Keratinocyte (primary cell): Measurements from ENCODE around the gene COA7. TPM values are rescaled to one million over a fixed set of nuclear protein-coding genes. Genes with fewer than 3 reads are reported as not detected.

Experiments used
- DNase-seq: peaks from one replicate; pipeline ENCODE4 v3.0.0-alpha.2; 2011; ENCODE audit warnings: low read depth, missing footprints, low spot score
- FAIRE-seq: peaks from 2 replicates; lab custom pipeline; 2011; peaks lifted over from hg19 to GRCh38; lab: Jason Lieb, UNC
- H2AFZ ChIP-seq: 2 replicates; pipeline ENCODE4 v1.6.0; 2012; ENCODE audit warnings: low read length, control low read depth, inconsistent platforms; ENCODE audit not compliant: control insufficient read depth
- H3K27ac ChIP-seq: 2 replicates; pipeline ENCODE4 v1.5.1; 2011; ENCODE audit warnings: low read length; ENCODE audit not compliant: control insufficient read depth, insufficient read depth
- H3K27me3 ChIP-seq: 3 replicates; pipeline ENCODE4 v1.6.0; 2011; ENCODE audit warnings: low read length; ENCODE audit not compliant: control insufficient read depth, insufficient read depth; ENCODE audit errors: extremely low read depth
- H3K36me3 ChIP-seq, 2 experiments: 2 replicates in 1 of 2; 3 replicates in 1 of 2; pipeline ENCODE4 v1.5.1; 2011; ENCODE audit warnings: low read length in 2 of 2, mild to moderate bottlenecking in 1 of 2; ENCODE audit not compliant: control insufficient read depth in 2 of 2, insufficient read depth in 2 of 2; ENCODE audit errors: extremely low read depth in 1 of 2
- H3K4me1 ChIP-seq: 3 replicates; pipeline ENCODE4 v1.5.1; 2011; ENCODE audit warnings: low read length; ENCODE audit not compliant: control insufficient read depth, insufficient read depth; ENCODE audit errors: extremely low read depth
- H3K4me2 ChIP-seq: 3 replicates; pipeline ENCODE4 v1.6.0; 2011; ENCODE audit warnings: low read depth, low read length; ENCODE audit not compliant: control insufficient read depth, insufficient read depth; ENCODE audit errors: extremely low read depth
- H3K4me3 ChIP-seq, 3 experiments: fragments of 200-600 bp in 1 of 3; sonication (generic) in 1 of 3; 2 replicates in 2 of 3; 3 replicates in 1 of 3; pipeline ENCODE4 v1.5.1; 2011 to 2016; ENCODE audit warnings: low read length in 3 of 3, mild to moderate bottlenecking in 3 of 3, control low read depth in 2 of 3, inconsistent platforms in 1 of 3, low read depth in 1 of 3, mixed read lengths in 1 of 3, mixed run types in 1 of 3, moderate library complexity in 1 of 3; ENCODE audit not compliant: control insufficient read depth in 2 of 3, insufficient read depth in 2 of 3; ENCODE audit errors: extremely low read depth in 1 of 3
- H3K79me2 ChIP-seq: 2 replicates; pipeline ENCODE4 v1.6.0; 2012; ENCODE audit warnings: low read length; ENCODE audit not compliant: control insufficient read depth, insufficient read depth
- H3K9ac ChIP-seq: 3 replicates; pipeline ENCODE4 v1.6.0; 2011; ENCODE audit warnings: low read length; ENCODE audit not compliant: control insufficient read depth, insufficient read depth; ENCODE audit errors: extremely low read depth
- H3K9me1 ChIP-seq: 3 replicates; pipeline ENCODE4 v1.6.0; 2011; ENCODE audit warnings: low read length; ENCODE audit not compliant: control insufficient read depth, insufficient read depth; ENCODE audit errors: extremely low read depth
- H3K9me3 ChIP-seq: 2 replicates; pipeline ENCODE4 v1.5.1; 2012; ENCODE audit warnings: low read depth, low read length; ENCODE audit not compliant: control insufficient read depth
- H4K20me1 ChIP-seq: 3 replicates; pipeline ENCODE4 v1.6.0; 2011; ENCODE audit warnings: low read length; ENCODE audit not compliant: control insufficient read depth, insufficient read depth; ENCODE audit errors: extremely low read depth
- CTCF ChIP-seq, 3 experiments: IDR thresholded peaks in 1 of 3; conservative IDR thresholded peaks in 1 of 3; optimal IDR thresholded peaks in 1 of 3; 2 replicates in 2 of 3; 3 replicates in 1 of 3; pipeline versions ENCODE3 to v1.5.1; 2011; ENCODE audit warnings: low read length in 3 of 3, mild to moderate bottlenecking in 3 of 3, moderate library complexity in 2 of 3, control low read depth in 1 of 3, inconsistent platforms in 1 of 3; ENCODE audit not compliant: insufficient read depth in 2 of 3; ENCODE audit errors: extremely low read depth in 1 of 3
- EZH2 ChIP-seq: IDR thresholded peaks from one replicate; pipeline ENCODE4 v1.6.1; 2012; ENCODE audit warnings: inconsistent platforms, mild to moderate bottlenecking, low read length, moderate library complexity
- dilution Hi-C: fragments of 300-500 bp; cut with MboI; formaldehyde crosslinking; loops from one replicate; pipeline ENCODE4 v1.7.0; 2020; ENCODE audit warnings: low sequenced_read_pairs; ENCODE audit not compliant: extremely low pct_ligation_motif_present
- polyA plus RNA-seq, 5 experiments: library from polyadenylated mRNA; depleted of rRNA in 3 of 5; stranded (reverse) in 3 of 5; stranded (forward) in 1 of 5; unstranded in 1 of 5; fragments of >200 nt; gene quantifications; 1 replicate in 1 of 5; 2 replicates in 3 of 5; 3 replicates in 1 of 5; pipeline versions ENCODE4 v1.2.1 to v1.2.3, GENCODE V29; 2011 to 2012; ENCODE audit warnings: missing spikeins in 2 of 5, low read depth in 1 of 5, low replicate concordance in 1 of 5

COA7 gene
- polyA plus RNA-seq, 1 donor (not counting 4 experiments of a cell fraction or from before 2014, with no cell fraction given), result 23.5 TPM

DNA sequence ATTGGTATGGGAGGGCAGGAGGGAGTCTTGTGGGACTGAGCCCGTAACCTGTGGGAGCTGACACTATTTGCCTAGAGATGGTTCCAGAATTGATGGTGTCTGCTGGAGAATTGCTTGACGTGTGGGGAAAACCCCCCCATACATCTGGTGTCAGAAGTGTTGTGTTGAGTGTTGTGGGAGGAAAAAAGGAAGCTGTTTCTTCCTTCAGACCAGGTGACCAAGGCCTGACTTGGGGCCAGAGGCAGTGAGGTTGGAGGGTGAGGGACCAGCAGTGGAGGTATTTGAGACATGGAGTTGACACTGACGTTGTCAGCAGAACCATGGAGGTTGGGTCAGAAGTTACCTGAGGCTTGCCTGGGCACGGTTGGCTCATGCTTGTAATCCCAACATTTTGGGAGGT, 56.8 kb downstream of the COA7 start:
- Histone ChIP-seq H3K79me2 (no peaks in the 10 kb centered on the region), H4K20me1 (no peaks in the 10 kb centered on the region), H3K4me3 (no peak overlapping the region), H3K9ac (no peak overlapping the region), H3K9me3 (no peaks in the 10 kb centered on the region), H3K9me1 (peaks cover 2% of the 10 kb centered on the region), H3K4me1 (peaks cover 11% of the 10 kb centered on the region), H3K27me3 (no peaks in the 10 kb centered on the region), H3K36me3 (no peaks in the 10 kb centered on the region), H2AFZ (no peak overlapping the region), H3K4me2 (no peak overlapping the region), H3K27ac (no peak overlapping the region)
- dilution Hi-C loops, result no loop called here
- FAIRE-seq (no peak), DNase-seq (no peak)
- TF ChIP-seq EZH2 (no peak), CTCF (optimal IDR thresholded peaks at IDR 0.05 in 1 of 3, IDR thresholded peaks at IDR 0.05 in 1 of 3, conservative IDR thresholded peaks at IDR 0.05 in 1 of 3; ENCODE audit: extremely low read depth in 1 of 3, insufficient read depth in 2 of 3, low read length in 3 of 3) (no peak)

- H3K36me3 ChIP-seq, result no peaks in the 10 kb centered on the region
- TF ChIP-seq CTCF (optimal IDR thresholded peaks at IDR 0.05 in 1 of 3, IDR thresholded peaks at IDR 0.05 in 1 of 3, conservative IDR thresholded peaks at IDR 0.05 in 1 of 3; ENCODE audit: extremely low read depth in 1 of 3, insufficient read depth in 2 of 3, low read length in 3 of 3), result no peak
- TF ChIP-seq EZH2, result no peak
- no peaks in the 10 kb centered on the region for H3K27me3 ChIP-seq
- peaks cover 2% of the 10 kb centered on the region for H3K9me1 ChIP-seq
- H2AFZ ChIP-seq, result no peak overlapping the region
- no peak overlapping the region for H3K4me2 ChIP-seq
- dilution Hi-C loops, result no loop called here
- H3K9me3 ChIP-seq, result no peaks in the 10 kb centered on the region
- no peak overlapping the region for H3K4me3 ChIP-seq
- no peak for DNase-seq
- no peak for FAIRE-seq
- no peaks in the 10 kb centered on the region for H3K79me2 ChIP-seq
- H4K20me1 ChIP-seq, result no peaks in the 10 kb centered on the region
- H3K9ac ChIP-seq, result no peak overlapping the region
- peaks cover 11% of the 10 kb centered on the region for H3K4me1 ChIP-seq
- H3K27ac ChIP-seq, result no peak overlapping the region
These were observed 57.5 kb downstream of the COA7 start for GRCh38 chr1:52640697-52641096.
